ENCODE data around the gene RPL14. TPM values are rescaled to one million over a fixed set of nuclear protein-coding genes. Genes with fewer than 3 reads are reported as not detected.

RPL14 gene
- total and polyA plus RNA-seq, 2 donors (not counting 3 experiments of a cell fraction or from before 2014, with no cell fraction given) = 961 to 1,947 TPM

DNA sequence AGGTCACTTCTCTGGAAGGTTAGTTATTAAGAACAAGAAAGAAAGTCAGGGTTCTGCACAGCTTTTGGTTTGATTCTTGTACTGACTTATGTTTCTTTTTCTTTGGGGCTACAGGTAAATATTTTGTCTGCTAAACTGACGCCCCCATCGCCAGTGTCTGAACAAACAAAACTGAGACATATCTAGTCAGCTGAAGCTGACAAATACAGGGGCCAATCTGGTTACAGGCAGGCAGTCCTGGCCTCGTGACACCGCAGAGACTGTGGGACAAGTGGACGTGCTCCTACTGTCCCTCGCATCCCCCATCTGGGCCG lies 4.6 kb upstream of the RPL14 start:
- intact Hi-C loops (cut with micrococcal nuclease) (loop anchor here (2.0 to 10.0 kb wide), 2 partner anchors 126 to 1068 kb away; partner anchors contain the start of gene SLC25A38), dilution Hi-C loops (cut with MboI; ENCODE audit: extremely low pct_ligation_motif_present, low sequenced_read_pairs) (no loop called here)
- BruUV-seq (replicated peaks) = TSS peak; percentile 27
- Histone ChIP-seq H3K27me3 (ENCODE audit: control insufficient read depth in 2 of 2, insufficient read depth in 2 of 2, low read length in 2 of 2) (no peaks in the 10 kb centered on the region), H3K9me3 (replicated peaks; ENCODE audit: control insufficient read depth, insufficient read depth, low read length) (no peaks in the 10 kb centered on the region), H3K36me3 (ENCODE audit: control insufficient read depth in 2 of 2, extremely low read depth in 1 of 2, insufficient read depth in 2 of 2, low read length in 2 of 2) (no peaks in the 10 kb centered on the region), H3K79me2 (ENCODE audit: control insufficient read depth, insufficient read depth, low read length) (peaks cover 3% of the 10 kb centered on the region), H2AFZ (ENCODE audit: low read depth, low read length) (peak overlapping the region; percentile 65), H3K27ac (ENCODE audit: insufficient read depth, low read depth, low read length) (peak overlapping the region; percentile 36), H4K20me1 (replicated peaks; ENCODE audit: control insufficient read depth, extremely low read depth, insufficient read depth, low read length) (no peaks in the 10 kb centered on the region), H3K4me3 (replicated peaks in 1 of 3; ENCODE audit: insufficient read depth in 1 of 3, low read depth in 1 of 3, low read length in 3 of 3) (peak overlapping the region; percentile 2 to 82 (median 47)), H3K9ac (replicated peaks; ENCODE audit: extremely low read depth, insufficient read depth, low read length) (peak overlapping the region; percentile 39), H3K9me1 (replicated peaks; ENCODE audit: control insufficient read depth, extremely low read depth, insufficient read depth, low read length) (no peaks in the 10 kb centered on the region), H3K4me1 (ENCODE audit: control insufficient read depth, extremely low read depth, insufficient read depth, low read length) (peaks cover 5% of the 10 kb centered on the region), H3K4me2 (ENCODE audit: insufficient read depth, low read length) (peak overlapping the region; percentile 54)
- CTCF ChIA-PET = interaction anchor here (0.6 to 1.5 kb wide), 5 partner anchors 25 to 1472 kb away, joined by 3 to 4 read pairs (median 3); no protein-coding TSS in a partner anchor
- POLR2A ChIA-PET = interaction anchor here (1.0 kb wide), 1 partner anchor 747 kb away, joined by 3 read pairs; the partner anchor contains the start of gene CTNNB1
- DNase-seq (ENCODE audit: low read depth, low spot score) = no peak
- no peak for FAIRE-seq
- TF ChIP-seq GATA2 (IDR thresholded peaks at IDR 0.05; ENCODE audit: insufficient read depth, insufficient read length, low read depth, low read length) (no peak), MAX (IDR thresholded peaks at IDR 0.05; ENCODE audit: insufficient read depth, insufficient read length) (no peak), EZH2 (IDR thresholded peaks at IDR 0.05; ENCODE audit: borderline replicate concordance, low read depth, low read length, severe bottlenecking) (no peak), FOS (IDR thresholded peaks at IDR 0.05; ENCODE audit: borderline replicate concordance, insufficient read depth, low read length) (no peak), MYC (IDR thresholded peaks at IDR 0.05; ENCODE audit: low read depth, low read length) (no peak), JUN (IDR thresholded peaks at IDR 0.05; ENCODE audit: borderline replicate concordance, insufficient read depth, insufficient read length, low read depth) (no peak), POLR2AphosphoS5 (IDR thresholded peaks at IDR 0.05; ENCODE audit: insufficient read depth, low read depth, low read length) (no peak), POLR2A (IDR thresholded peaks at IDR 0.05; ENCODE audit: low read depth, low read length) (no peak)
- TF ChIP-seq, protein P1, sequence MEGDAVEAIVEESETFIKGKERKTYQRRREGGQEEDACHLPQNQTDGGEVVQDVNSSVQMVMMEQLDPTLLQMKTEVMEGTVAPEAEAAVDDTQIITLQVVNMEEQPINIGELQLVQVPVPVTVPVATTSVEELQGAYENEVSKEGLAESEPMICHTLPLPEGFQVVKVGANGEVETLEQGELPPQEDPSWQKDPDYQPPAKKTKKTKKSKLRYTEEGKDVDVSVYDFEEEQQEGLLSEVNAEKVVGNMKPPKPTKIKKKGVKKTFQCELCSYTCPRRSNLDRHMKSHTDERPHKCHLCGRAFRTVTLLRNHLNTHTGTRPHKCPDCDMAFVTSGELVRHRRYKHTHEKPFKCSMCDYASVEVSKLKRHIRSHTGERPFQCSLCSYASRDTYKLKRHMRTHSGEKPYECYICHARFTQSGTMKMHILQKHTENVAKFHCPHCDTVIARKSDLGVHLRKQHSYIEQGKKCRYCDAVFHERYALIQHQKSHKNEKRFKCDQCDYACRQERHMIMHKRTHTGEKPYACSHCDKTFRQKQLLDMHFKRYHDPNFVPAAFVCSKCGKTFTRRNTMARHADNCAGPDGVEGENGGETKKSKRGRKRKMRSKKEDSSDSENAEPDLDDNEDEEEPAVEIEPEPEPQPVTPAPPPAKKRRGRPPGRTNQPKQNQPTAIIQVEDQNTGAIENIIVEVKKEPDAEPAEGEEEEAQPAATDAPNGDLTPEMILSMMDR (IDR thresholded peaks at IDR 0.05; ENCODE audit: extremely low read depth in 1 of 2, insufficient read depth in 1 of 2, low read depth in 1 of 2, low read length in 2 of 2) = no peak
